Endothelial cell of umbilical vein (primary cell): ENCODE results near the gene LDAF1. TPM values are rescaled to one million over a fixed set of nuclear protein-coding genes. Genes with fewer than 3 reads are reported as not detected.

Experiments used
- BruUV-seq: library from RNA; stranded (reverse); fragments of 400-500 nt; replicated peaks from 2 replicates; lab custom pipeline; 2021; lab: Mats Ljungman, UMichigan
- CTCF ChIA-PET: fragments of 300-600, 350-600 bp; sonication (Branson Sonifier 250); formaldehyde crosslinking; loops from one replicate; lab custom pipeline; 2021; ENCODE audit warnings: antibody characterized with exemption, inconsistent platforms; lab: Charles Lee
- POLR2A ChIA-PET: fragments of 300-600, 350-600 bp; sonication (Branson Sonifier 250); formaldehyde crosslinking; loops from one replicate; lab custom pipeline; 2021; ENCODE audit warnings: antibody characterized with exemption, inconsistent platforms; lab: Charles Lee
- DNase-seq: peaks from one replicate; pipeline ENCODE4 v3.0.0-alpha.2; 2011; ENCODE audit warnings: low read depth, low spot score
- FAIRE-seq: peaks from 2 replicates; lab custom pipeline; 2011; peaks lifted over from hg19 to GRCh38; lab: Jason Lieb, UNC
- H2AFZ ChIP-seq: 2 replicates; pipeline ENCODE4 v1.6.0; 2012; ENCODE audit warnings: low read depth, low read length, control low read depth, inconsistent platforms
- H3K27ac ChIP-seq: 2 replicates; pipeline ENCODE4 v1.5.1; 2011; ENCODE audit warnings: low read depth, mild to moderate bottlenecking, control low read depth, low read length, moderate library complexity; ENCODE audit not compliant: insufficient read depth
- H3K27me3 ChIP-seq, 2 experiments: 2 replicates each; pipeline versions ENCODE4 v1.6.0 to v1.6.1; 2011; ENCODE audit warnings: low read length in 2 of 2, mixed read lengths in 1 of 2; ENCODE audit not compliant: control insufficient read depth in 2 of 2, insufficient read depth in 2 of 2
- H3K36me3 ChIP-seq, 2 experiments: 2 replicates in 1 of 2; 3 replicates in 1 of 2; pipeline ENCODE4 v1.5.1; 2011; ENCODE audit warnings: low read length in 2 of 2, mild to moderate bottlenecking in 1 of 2, moderate library complexity in 1 of 2; ENCODE audit not compliant: control insufficient read depth in 2 of 2, insufficient read depth in 2 of 2; ENCODE audit errors: extremely low read depth in 1 of 2
- H3K4me1 ChIP-seq: 3 replicates; pipeline ENCODE4 v1.5.1; 2011; ENCODE audit warnings: mild to moderate bottlenecking, low read length; ENCODE audit not compliant: control insufficient read depth, insufficient read depth; ENCODE audit errors: extremely low read depth
- H3K4me2 ChIP-seq: 2 replicates; pipeline ENCODE4 v1.6.1; 2011; ENCODE audit warnings: low read length, control low read depth, mixed read lengths; ENCODE audit not compliant: insufficient read depth
- H3K4me3 ChIP-seq, 3 experiments: fragments of 200-600 bp in 1 of 3; sonication (generic), shearing (Covaris generic) in 1 of 3; replicated peaks in 1 of 3; 2 replicates each; pipeline ENCODE4 v1.5.1; 2011 to 2016; ENCODE audit warnings: control low read depth in 3 of 3, low read length in 3 of 3, mild to moderate bottlenecking in 2 of 3, inconsistent platforms in 1 of 3, low read depth in 1 of 3, moderate library complexity in 1 of 3; ENCODE audit not compliant: insufficient read depth in 1 of 3
- H3K79me2 ChIP-seq: 2 replicates; pipeline ENCODE4 v1.6.0; 2012; ENCODE audit warnings: low read length, inconsistent platforms; ENCODE audit not compliant: control insufficient read depth, insufficient read depth
- H3K9ac ChIP-seq: replicated peaks from 2 replicates; pipeline ENCODE3; 2011; ENCODE audit warnings: low read length, control low read depth; ENCODE audit not compliant: insufficient read depth; ENCODE audit errors: extremely low read depth
- H3K9me1 ChIP-seq: replicated peaks from 3 replicates; pipeline ENCODE4 v1.6.0; 2011; ENCODE audit warnings: mild to moderate bottlenecking, low read length; ENCODE audit not compliant: control insufficient read depth, insufficient read depth; ENCODE audit errors: extremely low read depth
- H3K9me3 ChIP-seq: replicated peaks from 2 replicates; pipeline ENCODE4 v1.5.1; 2012; ENCODE audit warnings: low read length, inconsistent platforms; ENCODE audit not compliant: control insufficient read depth, insufficient read depth
- H4K20me1 ChIP-seq: replicated peaks from 2 replicates; pipeline ENCODE3; 2011; ENCODE audit warnings: mild to moderate bottlenecking, low read length; ENCODE audit not compliant: control insufficient read depth, insufficient read depth; ENCODE audit errors: extremely low read depth
- CTCF ChIP-seq, 2 donors: IDR thresholded peaks; 1 replicate in 1 of 2; 2 replicates in 1 of 2; pipeline ENCODE4 v1.5.1; 2011; ENCODE audit warnings: low read length in 2 of 2, mild to moderate bottlenecking in 2 of 2, moderate library complexity in 2 of 2, control low read depth in 1 of 2, inconsistent platforms in 1 of 2, low read depth in 1 of 2; ENCODE audit not compliant: insufficient read depth in 1 of 2; ENCODE audit errors: extremely low read depth in 1 of 2
- EZH2 ChIP-seq: IDR thresholded peaks from 2 replicates; pipeline ENCODE4 v1.6.1; 2012; ENCODE audit warnings: borderline replicate concordance, low read depth, mild to moderate bottlenecking, moderate library complexity, low read length, inconsistent platforms; ENCODE audit not compliant: severe bottlenecking
- FOS ChIP-seq: IDR thresholded peaks from 2 replicates; pipeline ENCODE4 v1.6.1; 2011; ENCODE audit warnings: mild to moderate bottlenecking, low read length, moderate library complexity, borderline replicate concordance; ENCODE audit not compliant: insufficient read depth
- GATA2 ChIP-seq: IDR thresholded peaks from 2 replicates; pipeline ENCODE4 v1.7.0; 2011; ENCODE audit warnings: low read depth, mild to moderate bottlenecking, moderate library complexity, mixed read lengths, low read length; ENCODE audit not compliant: insufficient read length, insufficient read depth
- JUN ChIP-seq: IDR thresholded peaks from 2 replicates; pipeline ENCODE4 v1.6.1; 2011; ENCODE audit warnings: borderline replicate concordance, low read depth; ENCODE audit not compliant: insufficient read length, insufficient read depth
- MAX ChIP-seq: IDR thresholded peaks from 2 replicates; pipeline ENCODE4 v1.6.1; 2011; ENCODE audit not compliant: insufficient read depth, insufficient read length
- MYC ChIP-seq: IDR thresholded peaks from one replicate; pipeline ENCODE4 v1.6.1; 2011; ENCODE audit warnings: mild to moderate bottlenecking, low read depth, low read length
- POLR2A ChIP-seq: IDR thresholded peaks from 2 replicates; pipeline ENCODE4 v1.6.1; 2012; ENCODE audit warnings: low read depth, mild to moderate bottlenecking, control low read depth, low read length
- POLR2AphosphoS5 ChIP-seq: IDR thresholded peaks from 2 replicates; pipeline ENCODE4 v1.6.1; 2012; ENCODE audit warnings: low read depth, mild to moderate bottlenecking, control low read depth, low read length, moderate library complexity; ENCODE audit not compliant: insufficient read depth
- dilution Hi-C: fragments of 300-500 bp; cut with MboI; formaldehyde crosslinking; loops from one replicate; pipeline ENCODE4 v1.15.0; 2019; ENCODE audit warnings: low sequenced_read_pairs; ENCODE audit not compliant: extremely low pct_ligation_motif_present
- intact Hi-C: fragments of 100-400 bp; cut with micrococcal nuclease; formaldehyde crosslinking; loops from one replicate; pipeline ENCODE4 v1.10.0; 2022
- polyA plus RNA-seq, 4 experiments: library from polyadenylated mRNA; depleted of rRNA in 3 of 4; stranded (reverse) in 3 of 4; unstranded in 1 of 4; fragments of >200 nt; gene quantifications; 2 replicates each; pipeline versions ENCODE4 v1.2.1 to v1.2.3, GENCODE V29; 2011 to 2012; ENCODE audit warnings: missing spikeins in 1 of 4
- total RNA-seq: library from RNA; stranded (reverse); gene quantifications from 2 replicates; pipeline ENCODE4 v1.2.3, GENCODE V29; 2021

LDAF1 gene
- total and polyA plus RNA-seq, 2 donors (not counting 3 experiments of a cell fraction or from before 2014, with no cell fraction given), result 20.4 to 37.5 TPM

DNA sequence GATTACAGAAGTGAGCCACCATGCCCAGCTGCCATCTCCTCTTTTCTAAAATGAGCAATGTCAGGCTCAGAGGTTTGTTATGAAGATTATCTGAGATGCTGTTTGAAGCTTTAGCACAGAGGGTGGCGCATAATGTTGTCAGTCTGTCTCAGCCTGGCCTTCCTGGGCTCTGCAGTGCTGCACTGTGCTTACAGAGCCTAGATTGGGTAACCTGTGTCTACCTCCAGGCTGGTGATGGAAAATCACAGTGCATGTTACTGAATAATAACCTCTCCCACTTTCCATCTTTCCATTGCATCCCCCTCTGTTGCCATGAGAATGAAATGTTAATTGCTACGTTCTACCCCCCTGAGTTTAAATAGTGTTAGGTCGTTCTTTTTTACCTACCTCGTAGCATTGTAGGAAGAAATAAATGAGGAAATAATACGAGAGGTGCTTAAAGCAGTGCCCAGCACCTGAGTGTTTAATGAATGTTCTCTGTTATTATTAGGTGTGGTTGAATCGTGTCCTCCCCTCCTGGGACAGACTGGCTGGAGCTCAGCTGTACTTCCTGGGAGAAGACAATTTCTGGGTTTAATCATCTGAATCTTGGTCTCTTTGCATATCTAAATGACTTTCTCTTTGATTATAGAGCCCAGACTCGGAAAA lies 6.2 kb downstream of the LDAF1 start:
- intact Hi-C loops, result no loop called here
- Histone ChIP-seq H4K20me1 (no peaks in the 10 kb centered on the region), H3K9me1 (no peaks in the 10 kb centered on the region), H2AFZ (no peak overlapping the region), H3K9ac (no peak overlapping the region), H3K27ac (no peak overlapping the region), H3K4me1 (no peaks in the 10 kb centered on the region), H3K27me3 (no peaks in the 10 kb centered on the region), H3K4me2 (no peak overlapping the region), H3K4me3 (no peak overlapping the region), H3K36me3 (peaks cover 4 to 9% of the 10 kb centered on the region in 2 experiments), H3K9me3 (no peaks in the 10 kb centered on the region), H3K79me2 (no peaks in the 10 kb centered on the region)
- no peak for DNase-seq
- TF ChIP-seq MYC (no peak), GATA2 (no peak), MAX (no peak), EZH2 (no peak), CTCF (IDR thresholded peaks at IDR 0.05; ENCODE audit: extremely low read depth in 1 of 2, insufficient read depth in 1 of 2, low read depth in 1 of 2, low read length in 2 of 2) (no peak), POLR2A (no peak), FOS (no peak), POLR2AphosphoS5 (no peak), JUN (no peak)
- POLR2A ChIA-PET, result no interaction called here
- BruUV-seq, result no TSS peak
- CTCF ChIA-PET, result interaction anchor here (1.5 kb wide), 1 partner anchor 10 kb away, joined by 3 read pairs; no protein-coding TSS in a partner anchor
- no peak for FAIRE-seq
- dilution Hi-C loops, result no loop called here
